Measurements from ENCODE around the gene U2AF2. TPM values are rescaled to one million over a fixed set of nuclear protein-coding genes. Genes with fewer than 3 reads are reported as not detected.

The U2AF2 gene
- total RNA-seq, 1 donor from 2014 or later: 194 TPM

DNA sequence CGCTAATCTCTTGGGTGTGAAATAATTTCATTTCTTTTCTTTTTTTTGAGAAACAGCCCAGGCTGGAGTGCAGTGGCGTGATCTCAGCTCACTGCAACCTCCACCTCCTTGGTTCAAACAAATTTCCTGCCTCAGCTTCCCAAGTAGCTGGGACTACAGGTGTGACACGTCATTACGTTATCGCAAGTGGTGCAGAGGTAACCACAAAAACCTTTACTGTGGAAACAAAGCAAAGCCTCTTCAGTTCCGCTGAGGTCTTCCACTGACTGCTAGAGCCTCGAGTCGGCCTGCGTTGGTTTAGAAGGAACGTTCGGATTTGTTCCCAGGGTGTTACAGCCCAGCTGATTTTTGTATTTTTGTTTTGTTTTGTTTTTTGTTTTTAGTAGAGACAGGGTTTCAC lies 28.5 kb upstream of the U2AF2 start:
- H3K27ac ChIP-seq (ENCODE audit: low read depth, low read length): no peak overlapping the region
- no peak overlapping the region for H3K4me3 Mint-ChIP-seq (ENCODE audit: unreplicated experiment)
- H3K4me1 ChIP-seq (ENCODE audit: insufficient read depth, low read length): no peaks in the 10 kb centered on the region
- H3K9me3 Mint-ChIP-seq (ENCODE audit: unreplicated experiment): no peaks in the 10 kb centered on the region
- peaks cover 13% of the 10 kb centered on the region for H4K20me1 ChIP-seq (ENCODE audit: insufficient read depth, low read length)
- H3K27ac Mint-ChIP-seq (ENCODE audit: unreplicated experiment): no peak overlapping the region
- H3K9ac ChIP-seq (ENCODE audit: low read length): no peak overlapping the region
- no peaks in the 10 kb centered on the region for H3K4me1 Mint-ChIP-seq (ENCODE audit: low read depth, unreplicated experiment)
- FAIRE-seq (no peak), DNase-seq (ENCODE audit: low read depth) (no peak)
- peaks cover 8% of the 10 kb centered on the region for H3K79me2 ChIP-seq (ENCODE audit: insufficient read depth, low read length)
- no peaks in the 10 kb centered on the region for H3K27me3 ChIP-seq (ENCODE audit: insufficient read depth, low read length)
- no peak for TF ChIP-seq EZH2 (IDR thresholded peaks at IDR 0.05; ENCODE audit: insufficient read depth, low read length)
- TF ChIP-seq, protein P1, sequence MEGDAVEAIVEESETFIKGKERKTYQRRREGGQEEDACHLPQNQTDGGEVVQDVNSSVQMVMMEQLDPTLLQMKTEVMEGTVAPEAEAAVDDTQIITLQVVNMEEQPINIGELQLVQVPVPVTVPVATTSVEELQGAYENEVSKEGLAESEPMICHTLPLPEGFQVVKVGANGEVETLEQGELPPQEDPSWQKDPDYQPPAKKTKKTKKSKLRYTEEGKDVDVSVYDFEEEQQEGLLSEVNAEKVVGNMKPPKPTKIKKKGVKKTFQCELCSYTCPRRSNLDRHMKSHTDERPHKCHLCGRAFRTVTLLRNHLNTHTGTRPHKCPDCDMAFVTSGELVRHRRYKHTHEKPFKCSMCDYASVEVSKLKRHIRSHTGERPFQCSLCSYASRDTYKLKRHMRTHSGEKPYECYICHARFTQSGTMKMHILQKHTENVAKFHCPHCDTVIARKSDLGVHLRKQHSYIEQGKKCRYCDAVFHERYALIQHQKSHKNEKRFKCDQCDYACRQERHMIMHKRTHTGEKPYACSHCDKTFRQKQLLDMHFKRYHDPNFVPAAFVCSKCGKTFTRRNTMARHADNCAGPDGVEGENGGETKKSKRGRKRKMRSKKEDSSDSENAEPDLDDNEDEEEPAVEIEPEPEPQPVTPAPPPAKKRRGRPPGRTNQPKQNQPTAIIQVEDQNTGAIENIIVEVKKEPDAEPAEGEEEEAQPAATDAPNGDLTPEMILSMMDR (IDR thresholded peaks at IDR 0.05; ENCODE audit: insufficient read depth, low read depth, low read length): no peak
- H3K9me3 ChIP-seq (ENCODE audit: insufficient read depth, low read depth, low read length): no peaks in the 10 kb centered on the region
- no peak overlapping the region for H3K4me3 ChIP-seq (ENCODE audit: insufficient read depth, low read depth, low read length)
- no peak overlapping the region for H2AFZ ChIP-seq (ENCODE audit: low read depth, low read length)
- no peaks in the 10 kb centered on the region for H3K36me3 ChIP-seq (ENCODE audit: insufficient read depth, low read length)
- no peak overlapping the region for H3K4me2 ChIP-seq (ENCODE audit: low read length)
- no peaks in the 10 kb centered on the region for H3K27me3 Mint-ChIP-seq (ENCODE audit: low read depth, unreplicated experiment)
- peaks cover 2% of the 10 kb centered on the region for H3K36me3 Mint-ChIP-seq (ENCODE audit: low read depth, unreplicated experiment)

DNA sequence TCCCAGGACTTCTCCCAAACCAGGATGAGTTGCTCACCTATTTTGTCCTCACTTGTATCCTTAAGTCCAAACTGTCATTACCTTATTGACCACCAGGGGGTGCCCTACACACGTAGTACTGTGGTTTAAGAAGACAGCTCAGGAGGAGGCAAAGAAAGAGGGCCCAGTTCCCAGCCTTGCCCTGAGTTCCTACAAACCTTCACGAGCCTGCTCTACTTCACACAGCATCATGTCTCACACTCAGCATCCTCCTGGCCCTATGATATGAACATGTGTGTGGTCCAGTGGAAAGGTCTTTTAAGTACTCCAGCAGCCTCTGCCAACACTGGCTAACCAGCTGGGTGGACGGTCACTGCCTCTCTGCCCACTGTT lies 22.4 kb upstream of the U2AF2 start:
- no peaks in the 10 kb centered on the region for H3K36me3 Mint-ChIP-seq (ENCODE audit: low read depth, unreplicated experiment)
- Histone ChIP-seq H3K27ac (ENCODE audit: low read depth, low read length) (no peak overlapping the region), H2AFZ (ENCODE audit: low read depth, low read length) (peak overlapping the region; percentile 76), H3K36me3 (ENCODE audit: insufficient read depth, low read length) (no peaks in the 10 kb centered on the region), H4K20me1 (ENCODE audit: insufficient read depth, low read length) (peaks cover 9% of the 10 kb centered on the region), H3K4me3 (ENCODE audit: insufficient read depth, low read depth, low read length) (no peak overlapping the region), H3K9ac (ENCODE audit: low read length) (no peak overlapping the region), H3K4me2 (ENCODE audit: low read length) (no peak overlapping the region), H3K9me3 (ENCODE audit: insufficient read depth, low read depth, low read length) (no peaks in the 10 kb centered on the region), H3K79me2 (ENCODE audit: insufficient read depth, low read length) (peaks cover 28% of the 10 kb centered on the region), H3K27me3 (ENCODE audit: insufficient read depth, low read length) (no peaks in the 10 kb centered on the region), H3K4me1 (ENCODE audit: insufficient read depth, low read length) (peaks cover 16% of the 10 kb centered on the region)
- no peak overlapping the region for H3K4me3 Mint-ChIP-seq (ENCODE audit: unreplicated experiment)
- H3K27me3 Mint-ChIP-seq (ENCODE audit: low read depth, unreplicated experiment): no peaks in the 10 kb centered on the region
- TF ChIP-seq EZH2 (IDR thresholded peaks at IDR 0.05; ENCODE audit: insufficient read depth, low read length): no peak
- TF ChIP-seq, protein P1 (IDR thresholded peaks at IDR 0.05; ENCODE audit: insufficient read depth, low read depth, low read length): peak; percentile 92
- no peak for FAIRE-seq
- peaks cover 3% of the 10 kb centered on the region for H3K9me3 Mint-ChIP-seq (ENCODE audit: unreplicated experiment)
- H3K4me1 Mint-ChIP-seq (ENCODE audit: low read depth, unreplicated experiment): peaks cover 18% of the 10 kb centered on the region
- H3K27ac Mint-ChIP-seq (ENCODE audit: unreplicated experiment): no peak overlapping the region
- peak; percentile 84 for DNase-seq (ENCODE audit: low read depth)

DNA sequence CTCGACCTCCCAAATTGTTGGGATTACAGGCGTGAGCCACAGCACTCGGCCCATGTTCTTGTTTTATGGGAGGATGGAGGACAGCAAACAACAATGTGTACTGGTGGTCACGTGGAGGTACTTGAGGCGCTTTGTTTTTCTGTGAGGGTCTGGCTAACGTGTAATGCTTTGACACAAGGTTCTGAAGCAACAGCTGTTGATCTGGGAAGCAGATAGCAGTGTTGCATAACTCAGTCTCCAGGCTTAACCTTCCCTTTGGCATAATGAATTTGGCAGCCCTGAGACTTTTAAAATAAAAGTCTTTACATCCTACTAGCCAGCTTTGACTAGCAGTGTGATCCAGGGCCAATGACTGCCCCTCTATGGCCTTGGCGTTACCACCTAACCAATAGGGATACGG lies 21.0 kb upstream of the U2AF2 start:
- Mint-ChIP-seq H3K4me1 (ENCODE audit: low read depth, unreplicated experiment) (peaks cover 19% of the 10 kb centered on the region), H3K36me3 (ENCODE audit: low read depth, unreplicated experiment) (peaks cover 4% of the 10 kb centered on the region), H3K9me3 (ENCODE audit: unreplicated experiment) (peaks cover 3% of the 10 kb centered on the region), H3K27me3 (ENCODE audit: low read depth, unreplicated experiment) (no peaks in the 10 kb centered on the region), H3K27ac (ENCODE audit: unreplicated experiment) (no peak overlapping the region), H3K4me3 (ENCODE audit: unreplicated experiment) (no peak overlapping the region)
- Histone ChIP-seq H3K9ac (ENCODE audit: low read length) (no peak overlapping the region), H3K9me3 (ENCODE audit: insufficient read depth, low read depth, low read length) (no peaks in the 10 kb centered on the region), H4K20me1 (ENCODE audit: insufficient read depth, low read length) (peaks cover 9% of the 10 kb centered on the region), H3K27me3 (ENCODE audit: insufficient read depth, low read length) (no peaks in the 10 kb centered on the region), H3K36me3 (ENCODE audit: insufficient read depth, low read length) (no peaks in the 10 kb centered on the region), H3K79me2 (ENCODE audit: insufficient read depth, low read length) (peaks cover 42% of the 10 kb centered on the region), H3K4me2 (ENCODE audit: low read length) (no peak overlapping the region), H3K27ac (ENCODE audit: low read depth, low read length) (no peak overlapping the region), H3K4me3 (ENCODE audit: insufficient read depth, low read depth, low read length) (no peak overlapping the region), H2AFZ (ENCODE audit: low read depth, low read length) (peak overlapping the region; percentile 72), H3K4me1 (ENCODE audit: insufficient read depth, low read length) (peaks cover 16% of the 10 kb centered on the region)
- FAIRE-seq (no peak), DNase-seq (ENCODE audit: low read depth) (no peak)
- TF ChIP-seq, protein P1 (IDR thresholded peaks at IDR 0.05; ENCODE audit: insufficient read depth, low read depth, low read length): no peak
- no peak for TF ChIP-seq EZH2 (IDR thresholded peaks at IDR 0.05; ENCODE audit: insufficient read depth, low read length)

All from astrocyte (in vitro differentiated cells and primary cell).